Fibroblast of peridontal ligament (primary cell): ENCODE results near the gene GALNT2.
A peak's percentile ranks its signal among the peaks of the same experiment; 100 is the strongest.

ENCODE experiments used
- DNase-seq: peaks from one replicate; pipeline ENCODE4 v3.0.0-alpha.2; 2010; ENCODE audit errors: extremely low read depth

GALNT2 gene

DNA sequence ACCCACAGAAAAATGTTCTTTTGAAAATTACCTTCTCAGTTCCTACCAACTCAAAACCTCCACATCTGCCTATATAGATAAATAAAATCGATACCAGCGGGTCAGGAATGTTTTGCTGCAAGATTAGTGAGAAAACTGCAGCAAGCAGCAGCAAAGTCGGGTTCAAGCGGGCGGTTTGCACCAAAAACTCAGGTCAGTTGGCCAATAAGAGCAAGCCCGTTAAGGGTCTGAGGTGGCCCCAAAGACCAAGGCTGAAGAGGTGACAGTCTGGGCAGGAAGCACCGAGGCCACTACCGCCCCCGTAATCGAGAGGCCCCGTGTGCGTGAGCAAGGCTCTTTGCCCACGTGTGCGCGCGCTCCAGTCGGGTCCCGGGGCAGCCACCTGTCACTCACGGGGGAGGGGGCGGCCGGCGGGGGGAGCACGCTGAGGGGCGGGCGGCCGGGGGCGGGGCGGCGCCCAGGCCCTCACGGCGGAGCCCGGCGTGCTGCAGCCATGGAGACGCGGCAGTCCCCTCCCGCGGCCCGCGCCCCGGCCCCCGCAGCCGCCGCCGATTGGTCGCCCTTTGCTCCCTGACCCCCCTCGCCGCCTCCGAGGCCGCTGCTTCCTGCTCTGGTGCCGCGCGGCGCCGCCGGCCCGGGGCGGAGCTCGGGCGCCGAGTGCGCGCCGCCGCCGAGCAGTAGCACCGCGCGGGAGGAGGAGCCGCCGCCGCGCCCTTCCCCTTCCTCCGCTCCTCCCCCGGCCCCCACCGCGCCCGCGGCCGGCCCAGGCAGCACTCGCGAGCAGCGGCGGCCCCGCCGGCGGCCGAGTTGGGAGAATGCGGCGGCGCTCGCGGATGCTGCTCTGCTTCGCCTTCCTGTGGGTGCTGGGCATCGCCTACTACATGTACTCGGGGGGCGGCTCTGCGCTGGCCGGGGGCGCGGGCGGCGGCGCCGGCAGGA, at the start of gene GALNT2:
Gene GALNT2, plus strand, starts transcription at position 773 of the 939 bp plus-strand sequence. Its CDS starts 43 bp downstream, at position 816.
- peak; percentile 59 for DNase-seq

DNA sequence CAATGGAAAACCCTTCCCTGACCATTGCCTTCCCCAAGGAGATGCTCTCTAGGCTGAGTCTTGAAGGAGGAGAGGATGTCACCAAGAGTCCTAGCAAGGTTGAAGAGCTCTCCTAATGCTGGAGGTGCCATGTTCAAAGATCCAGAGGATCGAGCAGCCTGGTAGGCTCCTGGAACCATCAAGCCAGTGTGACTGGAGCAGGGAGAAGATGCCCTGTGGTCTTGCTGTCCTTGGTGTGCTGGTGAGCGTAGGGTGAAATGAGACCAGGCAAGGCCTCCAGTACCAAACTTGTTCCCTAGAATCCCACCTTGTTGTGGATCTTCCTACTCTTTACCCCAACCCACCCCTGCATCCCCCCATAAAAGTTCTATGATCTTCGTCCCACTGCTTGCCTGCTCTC, 46.6 kb upstream of the GALNT2 start:
- no peak for DNase-seq

DNA sequence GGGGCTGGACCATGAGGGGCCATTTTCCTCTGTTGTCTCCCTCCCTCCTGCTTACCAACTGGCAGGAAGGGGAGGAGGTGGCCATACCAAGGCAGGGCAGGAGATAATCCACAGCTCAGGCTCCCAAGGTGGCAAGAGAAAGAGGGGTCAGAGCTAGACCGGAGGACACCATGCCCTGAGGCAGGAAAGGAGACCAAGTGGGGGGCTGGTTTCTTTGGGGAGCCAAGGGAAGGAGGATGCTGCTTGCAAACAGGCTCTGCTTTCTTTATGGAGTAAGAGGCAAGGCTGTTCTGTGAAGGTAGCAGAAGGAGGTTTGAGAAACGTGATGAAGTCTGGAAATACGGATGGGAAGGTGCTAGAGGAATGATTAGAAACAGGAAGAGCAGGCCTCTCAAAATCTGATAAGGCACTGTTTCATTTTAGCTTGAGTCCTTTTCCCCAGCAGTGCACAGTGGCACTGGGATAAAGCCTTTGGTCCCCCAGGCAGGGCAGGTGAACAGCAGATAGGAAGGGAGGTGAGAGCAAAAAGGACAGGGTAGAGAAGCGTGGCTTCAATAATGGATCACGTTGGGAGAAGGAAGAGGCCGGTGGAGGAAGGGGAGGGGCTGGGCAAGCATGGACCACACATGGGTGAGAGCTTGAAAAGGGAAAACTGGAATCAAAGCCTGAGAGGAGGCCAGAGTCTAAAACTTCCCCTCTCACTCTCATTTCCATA, 44.2 kb upstream of the GALNT2 start:
- DNase-seq = no peak

- no peak for DNase-seq
These were observed 41.4 kb upstream of the GALNT2 start for GRCh38 chr1:230025686-230026085.

- DNase-seq = no peak
These were observed 40.9 kb upstream of the GALNT2 start for GRCh38 chr1:230026139-230026538.

GRCh38 chr1:230026572-230026971, 40.5 kb upstream of the GALNT2 start:
- no peak for DNase-seq

GRCh38 chr1:230028602-230029223, 38.3 kb upstream of the GALNT2 start:
- DNase-seq = no peak

DNA sequence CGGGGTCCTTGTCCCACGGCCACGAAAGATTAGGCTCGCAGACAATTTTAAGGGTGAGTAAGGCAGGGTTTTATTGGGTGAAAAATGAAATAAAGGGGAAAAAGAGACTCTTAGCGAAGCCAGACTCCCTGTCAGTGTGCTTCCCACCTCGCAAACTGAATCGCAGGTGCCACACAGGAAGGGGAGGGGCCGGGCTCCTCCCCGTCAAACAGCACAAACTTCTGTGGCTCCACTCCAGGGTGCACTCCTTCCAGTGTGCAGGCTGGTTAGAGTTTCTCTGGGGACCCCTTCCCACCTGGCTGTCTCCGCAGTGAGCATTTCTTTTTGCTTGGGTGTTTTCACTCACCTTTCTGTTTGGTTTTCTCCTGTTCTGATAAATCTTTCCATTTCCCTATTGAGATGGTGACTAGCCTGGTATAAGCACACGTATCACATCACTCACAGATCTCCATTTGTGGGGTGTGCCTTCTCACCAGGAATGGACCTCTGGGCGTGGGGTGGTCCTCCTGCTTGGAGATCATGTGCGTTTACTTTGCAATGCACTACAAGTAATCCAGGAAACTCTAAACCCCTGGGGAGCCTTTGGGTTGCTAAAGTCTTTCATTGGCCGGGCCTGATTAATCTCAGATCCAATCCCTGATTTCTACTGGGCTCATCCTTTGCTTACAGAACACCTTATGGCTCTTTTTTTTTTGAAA, 37.6 kb upstream of the GALNT2 start:
- no peak for DNase-seq

DNA sequence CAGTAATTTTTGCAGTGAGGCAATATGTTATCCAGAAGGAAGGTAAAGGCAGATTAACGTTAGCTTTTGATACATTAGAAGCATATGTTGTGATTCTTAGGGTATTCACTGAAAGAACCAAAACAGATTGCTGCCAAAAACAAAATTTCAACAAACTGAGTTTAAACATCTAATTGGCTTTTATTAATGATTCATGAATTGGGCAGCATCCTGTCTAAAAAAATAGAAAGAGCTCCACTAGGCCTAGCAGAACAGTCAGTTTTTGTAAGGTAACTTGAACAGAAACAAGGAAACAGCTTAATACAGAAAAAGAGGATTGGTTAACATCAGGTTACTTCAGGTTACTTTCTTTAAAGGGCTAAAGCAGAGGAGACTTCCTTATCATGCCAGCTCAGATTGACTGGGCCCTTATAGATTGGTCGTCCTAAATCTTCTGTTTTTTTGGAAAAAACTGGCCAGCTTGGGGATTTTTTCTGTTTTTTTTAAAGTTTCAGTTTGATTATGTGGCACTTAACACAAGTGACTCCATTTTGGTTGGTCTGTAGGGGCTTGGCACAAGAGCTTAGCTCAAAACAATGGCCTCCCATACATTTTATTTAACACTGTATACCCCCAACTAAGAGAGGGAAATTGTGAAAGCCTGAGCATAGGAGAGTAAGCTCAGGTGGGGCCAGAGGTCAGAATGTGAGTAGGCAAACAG, 36.8 kb upstream of the GALNT2 start:
- DNase-seq = no peak

DNA sequence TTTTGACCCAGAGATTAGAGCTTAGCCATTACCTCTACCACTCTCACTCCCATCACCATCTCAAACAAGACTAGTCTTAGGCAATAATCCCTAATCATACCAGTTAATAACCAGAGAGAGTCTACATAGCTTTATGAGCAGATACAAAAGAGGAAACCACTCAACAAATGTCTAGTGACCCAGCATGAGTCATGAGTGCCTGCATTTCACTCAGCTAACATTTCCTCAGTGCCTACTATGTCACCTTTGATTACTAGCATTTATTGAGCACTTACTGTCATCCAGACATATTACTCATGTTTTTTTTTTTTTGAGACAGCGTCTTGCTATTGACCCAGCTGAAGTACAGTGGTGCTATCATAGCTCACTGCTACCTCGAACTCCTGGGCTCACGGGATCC, 35.9 kb upstream of the GALNT2 start:
- no peak for DNase-seq

DNA sequence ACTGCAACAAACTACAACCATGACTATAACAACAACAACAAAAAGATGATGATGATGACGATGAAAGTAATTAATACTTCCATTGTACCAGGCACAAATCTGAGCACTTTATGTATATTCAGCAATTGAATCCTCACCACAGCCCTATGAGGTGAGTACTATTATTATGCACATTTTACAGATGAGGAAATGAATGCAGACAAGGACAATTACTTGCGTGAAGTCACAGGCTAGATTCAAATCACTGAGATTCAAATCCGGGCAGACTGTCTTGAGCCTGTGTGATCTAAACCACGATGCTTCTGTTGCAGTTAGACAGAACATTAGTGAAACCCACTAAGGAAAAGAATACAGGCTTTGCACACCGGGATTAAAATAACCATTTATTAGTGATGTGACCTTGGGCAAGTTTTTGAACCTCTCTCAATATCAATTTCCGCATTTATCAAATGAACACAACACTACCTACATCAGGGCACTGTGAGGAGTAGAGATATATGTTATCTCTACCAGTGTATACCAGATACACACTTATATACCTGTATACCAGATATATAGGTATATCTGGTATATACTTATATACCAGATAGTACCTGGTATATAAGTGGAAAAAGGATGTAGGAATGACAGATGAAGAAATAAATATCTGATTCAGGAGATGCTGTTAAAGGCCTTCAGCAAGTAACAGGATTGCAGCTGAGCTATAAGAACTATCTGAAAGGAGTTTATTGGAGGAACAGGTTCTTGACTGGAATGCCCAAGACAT, 34.3 kb upstream of the GALNT2 start:
- DNase-seq = no peak

GRCh38 chr1:230037261-230037660, 29.8 kb upstream of the GALNT2 start:
- DNase-seq = no peak

DNA sequence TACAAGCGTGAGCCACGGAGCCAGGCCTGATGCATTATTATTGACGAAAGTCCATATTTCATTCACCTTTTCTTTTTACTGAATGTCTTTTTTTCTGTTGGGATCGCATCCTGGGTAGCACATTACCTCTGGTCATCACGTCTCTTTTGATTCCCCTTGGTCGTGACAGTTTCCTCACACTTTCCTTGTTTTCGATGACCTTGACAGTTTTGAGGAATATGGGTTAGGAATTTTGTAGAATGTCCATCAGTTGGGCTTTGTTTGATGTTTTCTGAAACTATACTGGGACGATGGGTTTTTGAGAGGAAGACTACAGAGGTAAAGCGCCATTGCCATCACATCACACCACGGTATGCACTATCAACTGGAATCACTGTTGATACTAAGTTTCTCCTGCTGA, 26.6 kb upstream of the GALNT2 start:
- DNase-seq = no peak

- DNase-seq = no peak
These were observed 24.0 kb upstream of the GALNT2 start for GRCh38 chr1:230043081-230043480.

- DNase-seq = no peak
These were observed 22.3 kb upstream of the GALNT2 start for GRCh38 chr1:230044729-230045128.

DNA sequence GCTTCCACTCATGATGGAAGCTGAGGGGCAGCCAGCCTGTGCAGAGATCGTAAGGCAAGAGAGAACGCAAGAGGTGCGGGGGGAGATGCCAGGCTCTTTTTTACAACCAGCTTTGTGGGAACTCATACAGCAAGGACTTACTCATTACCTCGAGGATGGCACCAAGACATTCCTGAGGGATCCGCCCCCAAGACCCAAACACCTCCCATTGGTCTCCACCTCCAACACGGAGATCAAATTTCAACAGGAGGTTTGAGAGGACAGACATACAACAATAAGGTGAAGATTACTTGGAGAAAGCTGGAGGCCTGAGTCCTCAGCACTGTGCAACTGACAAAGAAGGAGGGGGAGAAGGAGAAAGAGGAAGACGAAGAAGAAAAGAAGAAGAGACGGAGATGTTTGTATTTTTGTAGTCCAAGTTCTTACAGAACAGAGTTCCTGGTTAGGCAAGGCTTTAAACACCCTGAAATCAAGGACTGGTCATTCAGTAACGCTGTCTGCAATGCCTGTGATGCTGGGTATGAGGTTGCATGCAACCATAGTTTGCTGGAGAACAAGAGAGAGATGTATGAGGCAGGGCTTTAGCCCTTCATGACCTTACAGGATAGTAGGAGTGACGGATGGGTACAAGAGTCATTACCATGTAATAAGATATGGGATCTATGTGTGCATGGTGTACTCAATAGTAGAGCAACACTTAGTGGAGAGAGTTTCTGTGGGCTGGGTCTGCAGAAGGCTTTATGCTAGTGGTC, 19.7 kb upstream of the GALNT2 start:
- DNase-seq = no peak

- DNase-seq = no peak
These were observed 18.7 kb upstream of the GALNT2 start for GRCh38 chr1:230048322-230048721.

GRCh38 chr1:230048922-230049321, 18.1 kb upstream of the GALNT2 start:
- DNase-seq = no peak

DNA sequence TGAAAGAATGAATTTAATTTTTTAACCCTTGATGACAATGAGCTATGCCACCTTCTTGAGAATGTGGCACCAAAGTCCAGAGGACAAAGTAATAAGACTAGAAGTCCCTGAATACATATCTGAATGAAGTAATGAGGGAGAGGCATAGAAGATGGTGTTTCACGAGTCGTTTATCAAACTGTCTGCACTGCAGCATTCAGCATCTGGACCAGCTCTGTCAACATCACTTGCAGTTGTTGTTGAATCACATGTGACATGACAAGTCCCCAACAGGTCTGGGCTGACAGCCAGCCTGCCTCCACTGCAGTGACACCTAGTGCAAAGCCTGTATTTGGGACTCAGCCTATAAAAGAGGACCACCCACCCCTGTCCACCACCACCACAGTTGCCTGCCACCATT, 17.3 kb upstream of the GALNT2 start:
- no peak for DNase-seq
